Activated CD8-positive, alpha-beta memory T cell treated with anti-CD3 and anti-CD28 coated beads, Interleukin-2, amount 50 U/mL, for 24 hours (primary cell): Measurements from ENCODE around the gene DMTF1.
"Not testable (repeated sequence)": the region's sequence is repeated elsewhere in the genome, so short reads cannot be mapped to it uniquely, and the experiment has no call there.

Experiments used
- DNase-seq: peaks from one replicate; pipeline ENCODE4 v3.0.0-alpha.2; 2020; ENCODE audit errors: extremely low read depth

The DMTF1 gene

GRCh38 chr7:87220734-87221215, 68.5 kb downstream of the DMTF1 start:
- no peak for DNase-seq

- DNase-seq, result no peak
Measured at GRCh38 chr7:87223666-87224065, 71.4 kb downstream of the DMTF1 start.

GRCh38 chr7:87225696-87226095, 73.4 kb downstream of the DMTF1 start:
- DNase-seq, result no peak

GRCh38 chr7:87226495-87226894, 74.2 kb downstream of the DMTF1 start:
- DNase-seq, result no peak

- DNase-seq, result no peak
Measured at GRCh38 chr7:87231258-87231657, 79.0 kb downstream of the DMTF1 start.

GRCh38 chr7:87231711-87232110, 79.5 kb downstream of the DMTF1 start:
- no peak for DNase-seq

GRCh38 chr7:87234949-87235348, 82.7 kb downstream of the DMTF1 start:
- DNase-seq, result no peak

GRCh38 chr7:87238464-87239051, 86.3 kb downstream of the DMTF1 start:
- not testable (repeated sequence) for DNase-seq

GRCh38 chr7:87245671-87246070, 93.4 kb downstream of the DMTF1 start:
- DNase-seq, result not testable (repeated sequence)
